T1000 (cell line): ENCODE results near the gene PCDHA10.
"Not testable (repeated sequence)": the region's sequence is repeated elsewhere in the genome, so short reads cannot be mapped to it uniquely, and the experiment has no call there.

Experiments used
- DNase-seq: peaks from one replicate; lab custom pipeline; 2025; ENCODE audit warnings: mixed read lengths; lab: John Stamatoyannopoulos, UW

PCDHA10 gene

GRCh38 chr5:140842798-140843733 is 12.6 kb upstream of the PCDHA10 start:
- DNase-seq = no peak

- not testable (repeated sequence) for DNase-seq
These were observed 7.3 kb upstream of the PCDHA10 start, which contains the start of gene PCDHA9 for GRCh38 chr5:140848139-140849102. Gene PCDHA9, plus strand, starts transcription at chr5:140848382. Its CDS starts 114 bp downstream, at chr5:140848496.

- not testable (repeated sequence) for DNase-seq
These were observed 5.7 kb upstream of the PCDHA10 start for GRCh38 chr5:140849831-140850634.

GRCh38 chr5:140857177-140857986 is 1.7 kb downstream of the PCDHA10 start:
- DNase-seq = no peak

- no peak for DNase-seq
These were observed 2.2 kb downstream of the PCDHA10 start for GRCh38 chr5:140857987-140858240.

- no peak for DNase-seq
These were observed 7.0 kb downstream of the PCDHA10 start for GRCh38 chr5:140862441-140863295.

GRCh38 chr5:140868721-140869554 is 13.2 kb downstream of the PCDHA10 start, which contains the start of gene PCDHA11:
Gene PCDHA11, plus strand, starts transcription at chr5:140868957. Its CDS starts 147 bp downstream, at chr5:140869104.
- DNase-seq = no peak

- no peak for DNase-seq
These were observed 13.8 kb downstream of the PCDHA10 start for GRCh38 chr5:140869555-140869886.

GRCh38 chr5:140870221-140871201 is 14.8 kb downstream of the PCDHA10 start:
- DNase-seq = no peak

GRCh38 chr5:140875085-140876065 is 19.7 kb downstream of the PCDHA10 start, which contains the start of gene PCDHA12:
Gene PCDHA12, plus strand, starts transcription at chr5:140875308. Its CDS starts 165 bp downstream, at chr5:140875473.
- no peak for DNase-seq

GRCh38 chr5:140876541-140877261 is 21.0 kb downstream of the PCDHA10 start:
- DNase-seq = not testable (repeated sequence)

- DNase-seq = no peak
These were observed 21.5 kb downstream of the PCDHA10 start for GRCh38 chr5:140877262-140877581.

GRCh38 chr5:140881889-140882590 is 26.3 kb downstream of the PCDHA10 start, which contains the start of gene PCDHA13:
Gene PCDHA13, plus strand, starts transcription at chr5:140882124. Its CDS starts 145 bp downstream, at chr5:140882269.
- no peak for DNase-seq

GRCh38 chr5:140882591-140882899 is 26.8 kb downstream of the PCDHA10 start:
- DNase-seq = no peak

- DNase-seq = no peak
These were observed 27.7 kb downstream of the PCDHA10 start for GRCh38 chr5:140883373-140883772.
